Measurements from ENCODE around the gene OVCH2. TPM values are rescaled to one million over a fixed set of nuclear protein-coding genes. Genes with fewer than 3 reads are reported as not detected.
A peak's percentile ranks its signal among the peaks of the same experiment; 100 is the strongest.

OVCH2 gene
- total and polyA plus RNA-seq, 4 donors, result 0.06 to 21.1 (median 2.1) TPM

GRCh38 chr11:7645206-7645605 lies 61.1 kb downstream of the OVCH2 start:
- H3K36me3 ChIP-seq (ENCODE audit: control insufficient read depth in 4 of 4, insufficient read depth in 4 of 4, low read length in 4 of 4), result peaks cover 11 to 25% (median 23%) of the 10 kb centered on the region in 4 donors
- 74 to 86% methylated on average over 3 of the region's 3 CpGs for WGBS, 2 donors
- H3K27ac ChIP-seq (ENCODE audit: low read depth in 1 of 2, low read length in 1 of 2), result no peak overlapping the region
- no peak for TF ChIP-seq CTCF (IDR thresholded peaks at IDR 0.05; ENCODE audit: control extremely low read depth, extremely low read depth)
- no peak overlapping the region for H3K9ac ChIP-seq (ENCODE audit: insufficient read depth in 1 of 2, low read length in 2 of 2)
- peaks cover 0 to 5% (median 0%) of the 10 kb centered on the region in 5 donors for H3K4me1 ChIP-seq (ENCODE audit: control insufficient read depth in 5 of 5, insufficient read depth in 5 of 5, low read length in 5 of 5)
- H3K9me3 ChIP-seq (ENCODE audit: control insufficient read depth in 4 of 4, insufficient read depth in 3 of 4, low read length in 3 of 4), result no peaks in the 10 kb centered on the region
- no peak overlapping the region for H3K4me3 ChIP-seq
- ATAC-seq (ENCODE audit: insufficient read depth, low FRiP score), result no peak
- DNase-seq, result peak in 2 of 3 donors; percentile 51 to 60
- H3K27me3 ChIP-seq (ENCODE audit: control insufficient read depth in 3 of 3, insufficient read depth in 3 of 3, low read length in 2 of 3), result no peaks in the 10 kb centered on the region

- no peak overlapping the region for H3K4me3 ChIP-seq
- peaks cover 0 to 5% (median 4%) of the 10 kb centered on the region in 5 donors for H3K4me1 ChIP-seq (ENCODE audit: control insufficient read depth in 5 of 5, insufficient read depth in 5 of 5, low read length in 5 of 5)
- DNase-seq, result no peak
- H3K9ac ChIP-seq (ENCODE audit: insufficient read depth in 1 of 2, low read length in 2 of 2), result no peak overlapping the region
- ATAC-seq (ENCODE audit: insufficient read depth, low FRiP score), result no peak
- no peak for TF ChIP-seq CTCF (IDR thresholded peaks at IDR 0.05; ENCODE audit: control extremely low read depth, extremely low read depth)
- no peak overlapping the region for H3K27ac ChIP-seq (ENCODE audit: low read depth in 1 of 2, low read length in 1 of 2)
- WGBS, 2 donors, result 83 to 86% methylated on average over 4 of the region's 4 CpGs
- no peaks in the 10 kb centered on the region for H3K27me3 ChIP-seq (ENCODE audit: control insufficient read depth in 3 of 3, insufficient read depth in 3 of 3, low read length in 2 of 3)
- H3K36me3 ChIP-seq (ENCODE audit: control insufficient read depth in 4 of 4, insufficient read depth in 4 of 4, low read length in 4 of 4), result peaks cover 11 to 18% (median 12%) of the 10 kb centered on the region in 4 donors
- H3K9me3 ChIP-seq (ENCODE audit: control insufficient read depth in 4 of 4, insufficient read depth in 3 of 4, low read length in 3 of 4), result no peaks in the 10 kb centered on the region
Measured at GRCh38 chr11:7643314-7643713, 63.0 kb downstream of the OVCH2 start.

- Histone ChIP-seq H3K36me3 (ENCODE audit: control insufficient read depth in 4 of 4, insufficient read depth in 4 of 4, low read length in 4 of 4) (peaks cover 9 to 17% (median 12%) of the 10 kb centered on the region in 4 donors), H3K27ac (ENCODE audit: low read depth in 1 of 2, low read length in 1 of 2) (no peak overlapping the region), H3K4me3 (no peak overlapping the region), H3K27me3 (ENCODE audit: control insufficient read depth in 3 of 3, insufficient read depth in 3 of 3, low read length in 2 of 3) (no peaks in the 10 kb centered on the region), H3K4me1 (ENCODE audit: control insufficient read depth in 5 of 5, insufficient read depth in 5 of 5, low read length in 5 of 5) (peaks cover 0 to 5% (median 4%) of the 10 kb centered on the region in 5 donors), H3K9me3 (ENCODE audit: control insufficient read depth in 4 of 4, insufficient read depth in 3 of 4, low read length in 3 of 4) (no peaks in the 10 kb centered on the region), H3K9ac (ENCODE audit: insufficient read depth in 1 of 2, low read length in 2 of 2) (no peak overlapping the region)
- no peak for DNase-seq
- TF ChIP-seq CTCF (IDR thresholded peaks at IDR 0.05; ENCODE audit: control extremely low read depth, extremely low read depth), result no peak
- 55 to 85% methylated on average over 4 of the region's 4 CpGs for WGBS, 2 donors
- ATAC-seq (ENCODE audit: insufficient read depth, low FRiP score), result no peak
Measured at GRCh38 chr11:7642747-7643146, 63.5 kb downstream of the OVCH2 start.

GRCh38 chr11:7640816-7641215 lies 65.5 kb downstream of the OVCH2 start:
- ATAC-seq (ENCODE audit: insufficient read depth, low FRiP score) (no peak), DNase-seq (no peak)
- H3K36me3 ChIP-seq (ENCODE audit: control insufficient read depth in 4 of 4, insufficient read depth in 4 of 4, low read length in 4 of 4), result peaks cover 11 to 21% (median 14%) of the 10 kb centered on the region in 4 donors
- H3K27me3 ChIP-seq (ENCODE audit: control insufficient read depth in 3 of 3, insufficient read depth in 3 of 3, low read length in 2 of 3), result no peaks in the 10 kb centered on the region
- peaks cover 0 to 5% (median 4%) of the 10 kb centered on the region in 5 donors for H3K4me1 ChIP-seq (ENCODE audit: control insufficient read depth in 5 of 5, insufficient read depth in 5 of 5, low read length in 5 of 5)
- H3K9ac ChIP-seq (ENCODE audit: insufficient read depth in 1 of 2, low read length in 2 of 2), result no peak overlapping the region
- WGBS, 2 donors, result 88 to 89% methylated on average over 6 of the region's 6 CpGs
- TF ChIP-seq CTCF (IDR thresholded peaks at IDR 0.05; ENCODE audit: control extremely low read depth, extremely low read depth), result no peak
- no peak overlapping the region for H3K27ac ChIP-seq (ENCODE audit: low read depth in 1 of 2, low read length in 1 of 2)
- no peak overlapping the region for H3K4me3 ChIP-seq
- H3K9me3 ChIP-seq (ENCODE audit: control insufficient read depth in 4 of 4, insufficient read depth in 3 of 4, low read length in 3 of 4), result no peaks in the 10 kb centered on the region

All from lung (tissue), 12 donors.